T47D (cell line): ENCODE measurements around the gene TRPM7.

Source experiments
- DNase-seq, 2 experiments: peaks; one replicate each; pipeline versions ENCODE4 v3.0.0 to v3.0.0-alpha.2; 2011 to 2012; ENCODE audit warnings: low read depth in 1 of 2, low spot score in 1 of 2
- JUND ChIP-seq: IDR thresholded peaks from 2 replicates; pipeline ENCODE4 v1.6.1; 2012; ENCODE audit warnings: low read depth
- in situ Hi-C: cut with HindIII; loops from 2 replicates; pipeline ENCODE4 v1.10.0; 2016; ENCODE audit warnings: low sequenced_read_pairs, low pct_unique_long_range_greater_than_20kb

TRPM7 gene

GRCh38 chr15:50687302-50687902 lies 805 bp upstream of the TRPM7 start:
- no peak for TF ChIP-seq JUND
- in situ Hi-C loops, result no loop called here
- DNase-seq, result no peak

- in situ Hi-C loops, result no loop called here
- DNase-seq, result peak; percentile 23 to 51
- no peak for TF ChIP-seq JUND
Observed at GRCh38 chr15:50685976-50686468, 575 bp downstream of the TRPM7 start.

- DNase-seq, result no peak
- no peak for TF ChIP-seq JUND
- in situ Hi-C loops, result no loop called here
Observed at GRCh38 chr15:50685191-50685975, 1.2 kb downstream of the TRPM7 start.

- DNase-seq, result no peak
- in situ Hi-C loops, result no loop called here
- no peak for TF ChIP-seq JUND
Observed at GRCh38 chr15:50681467-50681866, 5.1 kb downstream of the TRPM7 start.

- no peak for TF ChIP-seq JUND
- in situ Hi-C loops, result no loop called here
- no peak for DNase-seq
Observed at GRCh38 chr15:50676799-50677483, 9.7 kb downstream of the TRPM7 start.

- peak in 1 of 2 experiments; percentile 38 for DNase-seq
- in situ Hi-C loops, result no loop called here
- TF ChIP-seq JUND, result no peak
Observed at GRCh38 chr15:50675535-50676144, 11.0 kb downstream of the TRPM7 start.

- in situ Hi-C loops, result no loop called here
- no peak for TF ChIP-seq JUND
- no peak for DNase-seq
Observed at GRCh38 chr15:50670115-50670514, 16.5 kb downstream of the TRPM7 start.

- no peak for TF ChIP-seq JUND
- no peak for DNase-seq
- in situ Hi-C loops, result no loop called here
Observed at GRCh38 chr15:50669611-50670010, 17.0 kb downstream of the TRPM7 start.

- no peak for TF ChIP-seq JUND
- DNase-seq, result no peak
- in situ Hi-C loops, result no loop called here
Observed at GRCh38 chr15:50665938-50666337, 20.7 kb downstream of the TRPM7 start.

GRCh38 chr15:50655555-50655954 lies 31.0 kb downstream of the TRPM7 start:
- in situ Hi-C loops, result no loop called here
- TF ChIP-seq JUND, result no peak
- no peak for DNase-seq

- DNase-seq, result no peak
- TF ChIP-seq JUND, result no peak
- in situ Hi-C loops, result no loop called here
Observed at GRCh38 chr15:50653156-50653743, 33.3 kb downstream of the TRPM7 start.

- in situ Hi-C loops, result no loop called here
- DNase-seq, result no peak
- TF ChIP-seq JUND, result no peak
Observed at GRCh38 chr15:50652671-50653070, 33.9 kb downstream of the TRPM7 start.
